Mesodermal cell (in vitro differentiated cells): Measurements from ENCODE around the gene RPP14. TPM values are rescaled to one million over a fixed set of nuclear protein-coding genes. Genes with fewer than 3 reads are reported as not detected.
"Not testable (repeated sequence)": the region's sequence is repeated elsewhere in the genome, so short reads cannot be mapped to it uniquely, and the experiment has no call there.

ENCODE experiments used
- H3K27ac ChIP-seq: 2 replicates; pipeline ENCODE4 v1.7.0; 2013; ENCODE audit warnings: mild to moderate bottlenecking, low read depth, low read length, moderate library complexity; ENCODE audit not compliant: severe bottlenecking
- H3K36me3 ChIP-seq: 2 replicates; pipeline ENCODE4 v1.7.1; 2013; ENCODE audit warnings: mild to moderate bottlenecking, low read length, moderate library complexity; ENCODE audit not compliant: control insufficient read depth, insufficient read depth
- H3K4me1 ChIP-seq: one replicate; pipeline ENCODE4 v1.7.1; 2013; ENCODE audit warnings: mild to moderate bottlenecking, low read length; ENCODE audit not compliant: insufficient read depth, control insufficient read depth, poor library complexity, severe bottlenecking
- H3K4me3 ChIP-seq: 2 replicates; pipeline ENCODE4 v1.7.0; 2013; ENCODE audit warnings: low read length, control low read depth, mild to moderate bottlenecking; ENCODE audit not compliant: insufficient read depth, poor library complexity, severe bottlenecking; ENCODE audit errors: extremely low read depth
- H3K9me3 ChIP-seq: 2 replicates; pipeline ENCODE4 v1.7.1; 2013; ENCODE audit warnings: mild to moderate bottlenecking, low read length, moderate library complexity; ENCODE audit not compliant: control insufficient read depth
- WGBS, 2 experiments: methylation state at CpG; one replicate each; pipeline ENCODE4 v1.1.5; 2013; ENCODE audit warnings: missing lambda C conversion rate in 2 of 2; ENCODE audit not compliant: insufficient coverage in 2 of 2; 5-methylcytosine and 5-hydroxymethylcytosine counted together
- polyA plus RNA-seq, 2 experiments: library from polyadenylated mRNA; stranded (reverse); fragments of 50-300 nt; gene quantifications; one replicate each; pipeline ENCODE4 v1.2.3, GENCODE V29; 2013

RPP14 gene
- 10.7 TPM for polyA plus RNA-seq (2013, experiment 1 of 2)
- polyA plus RNA-seq (2013, experiment 2 of 2): 7.8 TPM

DNA sequence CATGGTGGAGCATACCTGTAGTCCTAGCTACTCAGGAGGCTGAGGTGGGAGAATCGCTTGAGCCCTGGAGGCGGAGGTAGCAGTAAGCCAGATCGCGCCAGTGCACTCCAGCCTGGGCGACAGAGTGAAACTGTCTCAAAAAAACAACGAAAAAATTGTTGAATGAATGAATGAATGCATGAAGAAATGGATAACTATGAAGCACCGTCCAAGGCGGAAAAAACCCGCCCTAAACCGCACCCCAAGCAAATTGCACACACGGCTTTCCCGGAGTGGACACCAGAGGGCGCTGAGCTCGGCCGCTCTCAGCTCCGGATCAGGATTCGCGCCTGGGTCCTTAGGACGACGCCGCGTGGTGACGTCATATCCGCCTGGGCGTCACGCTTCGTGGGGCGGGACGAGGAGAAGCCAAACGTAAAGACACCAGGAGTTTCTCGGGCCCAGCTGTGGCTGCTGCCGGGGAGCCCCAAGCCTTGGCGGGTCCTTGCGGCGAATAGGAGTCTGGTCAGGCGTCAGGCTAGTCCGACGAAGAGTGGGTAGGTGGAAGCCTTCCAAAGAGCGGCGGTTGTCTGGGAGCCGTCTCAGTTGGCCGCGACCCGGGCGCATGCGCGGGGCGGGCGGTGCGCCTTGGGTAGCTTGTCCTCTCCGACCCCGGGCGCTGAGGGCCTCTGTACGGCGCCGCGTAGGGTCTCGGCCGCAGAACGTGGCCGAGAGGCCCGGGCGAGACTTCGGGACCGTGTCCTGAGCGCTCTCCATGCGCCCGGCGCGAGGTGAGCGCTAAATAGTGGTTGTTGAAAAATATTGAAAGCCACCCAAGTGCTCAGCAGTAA, at the start of gene RPP14, which contains the start of gene HTD2:
RPP14 (plus strand) TSS at position 364 of the 830 bp plus-strand sequence. CDS start 4,085 bp downstream, outside the sequence.
HTD2 (plus strand) TSS at position 639 of the 830 bp plus-strand sequence. CDS start 11,094 bp downstream, outside the sequence.
- Histone ChIP-seq H3K36me3 (peaks cover 33% of the 10 kb centered on the region), H3K4me3 (peak within 1 kb of the TSS; percentile 76), H3K27ac (peak within 1 kb of the TSS; percentile 99), H3K9me3 (no peaks in the 10 kb centered on the region), H3K4me1 (no peaks in the 10 kb centered on the region)
- 5 to 8% methylated on average over 67 to 68 of the region's 71 CpGs for WGBS, 2 experiments

DNA sequence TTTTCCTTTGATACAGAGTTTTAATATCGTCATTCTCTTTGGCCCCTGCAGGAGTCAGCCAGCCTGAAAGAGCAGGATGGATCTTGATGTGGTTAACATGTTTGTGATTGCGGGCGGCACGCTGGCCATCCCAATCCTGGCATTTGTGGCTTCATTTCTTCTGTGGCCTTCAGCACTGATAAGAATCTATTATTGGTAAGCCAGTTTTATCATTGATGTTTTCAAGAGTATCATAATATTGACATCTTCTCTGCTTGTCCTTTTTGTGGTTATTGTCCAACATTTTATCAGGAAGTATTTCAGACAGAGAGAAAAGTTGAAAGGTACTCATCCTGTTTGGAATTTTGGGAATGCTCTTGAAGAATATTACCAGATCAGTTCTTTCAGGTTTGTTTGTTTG, 49.5 kb upstream of the RPP14 start:
- Histone ChIP-seq H3K4me1 (peaks cover 8% of the 10 kb centered on the region), H3K9me3 (no peaks in the 10 kb centered on the region), H3K4me3 (no peak overlapping the region), H3K36me3 (no peaks in the 10 kb centered on the region), H3K27ac (no peak overlapping the region)
- WGBS, 2 experiments: no CpG with 5 or more reads among the region's 4 CpGs

DNA sequence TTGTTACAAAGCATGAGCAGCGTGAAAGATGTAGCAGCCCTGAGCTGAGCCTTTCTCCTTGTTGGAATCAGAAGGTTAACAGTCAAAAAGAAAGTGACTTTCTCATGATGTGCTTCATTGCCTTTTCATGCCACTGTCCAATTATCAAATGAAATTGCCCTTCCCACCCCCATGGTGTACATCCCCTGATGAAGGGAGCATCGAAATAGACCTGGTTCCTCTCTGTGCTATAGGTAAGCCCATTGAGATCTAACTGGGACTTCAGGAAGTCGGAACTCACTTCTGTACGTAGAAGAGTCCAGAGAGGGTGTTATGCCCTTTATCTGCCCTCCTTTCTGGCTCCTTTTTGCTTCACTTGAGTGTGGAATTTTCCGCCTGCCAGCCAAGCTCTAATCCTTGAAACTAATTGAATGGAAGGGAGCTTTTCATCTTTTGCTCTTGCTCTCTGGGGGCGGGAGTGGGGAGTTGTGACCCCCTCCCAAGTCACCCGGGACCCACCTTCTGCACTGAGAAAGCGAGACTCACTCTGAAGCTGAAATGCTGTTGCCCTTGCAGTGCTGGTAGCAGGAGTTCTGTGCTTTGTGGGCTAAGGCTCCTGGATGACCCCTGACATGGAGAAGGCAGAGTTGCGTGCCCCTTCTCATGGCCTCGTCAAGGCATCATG, 47.5 kb upstream of the RPP14 start:
- H3K4me3 ChIP-seq: no peak overlapping the region
- no peaks in the 10 kb centered on the region for H3K36me3 ChIP-seq
- 89 to 92% methylated on average over 9 of the region's 10 CpGs for WGBS, 2 experiments
- H3K27ac ChIP-seq: no peak overlapping the region
- H3K4me1 ChIP-seq: peaks cover 8% of the 10 kb centered on the region
- no peaks in the 10 kb centered on the region for H3K9me3 ChIP-seq

DNA sequence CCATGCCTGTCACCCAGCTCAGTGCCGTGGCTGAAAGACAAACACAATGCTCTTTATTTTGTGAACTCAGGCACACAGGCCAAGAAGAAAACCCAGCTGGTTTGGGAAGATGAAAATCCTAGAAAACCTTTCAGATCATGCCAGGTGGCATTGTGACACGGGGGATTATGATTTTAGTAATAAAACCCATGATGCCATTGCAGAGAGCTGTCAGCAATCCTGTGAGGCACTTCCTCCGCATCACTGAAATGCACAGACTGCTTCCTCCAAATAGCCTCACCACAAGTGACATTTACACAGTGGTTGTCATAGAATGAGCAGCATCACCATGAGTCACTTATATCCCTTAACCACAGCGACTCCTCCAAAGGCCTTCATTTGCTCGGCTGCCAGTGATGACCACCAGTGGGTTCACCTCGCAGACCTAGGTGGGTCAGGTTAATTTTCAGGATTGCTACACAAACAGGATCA, 45.7 kb upstream of the RPP14 start:
- 90 to 93% methylated on average over 3 to 5 of the region's 6 CpGs for WGBS, 2 experiments
- Histone ChIP-seq H3K36me3 (no peaks in the 10 kb centered on the region), H3K4me1 (peaks cover 8% of the 10 kb centered on the region), H3K9me3 (no peaks in the 10 kb centered on the region), H3K4me3 (no peak overlapping the region), H3K27ac (peak overlapping the region; percentile 5)

DNA sequence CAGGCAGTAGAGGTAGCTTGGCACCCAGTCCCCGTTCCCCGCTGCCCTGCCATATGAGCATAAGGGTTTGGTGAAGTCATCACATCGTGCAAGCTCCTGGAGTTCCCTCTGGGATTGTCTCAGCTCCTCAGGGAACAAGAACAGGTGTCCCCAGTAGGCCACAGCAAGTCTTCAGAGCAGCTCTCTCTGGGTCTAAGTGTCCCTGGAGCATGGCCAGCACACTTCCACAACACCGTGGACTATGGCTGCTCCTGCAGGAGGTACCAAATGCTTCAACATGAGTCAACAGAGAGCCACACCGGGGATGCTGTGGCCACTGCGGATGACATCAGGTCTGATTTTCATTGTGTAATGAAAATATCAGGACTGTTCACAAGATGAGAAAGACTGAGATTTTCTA, 45.3 kb upstream of the RPP14 start:
- WGBS, 2 experiments: 90 to 92% methylated on average over 6 of the region's 6 CpGs
- peaks cover 8% of the 10 kb centered on the region for H3K4me1 ChIP-seq
- H3K9me3 ChIP-seq: no peaks in the 10 kb centered on the region
- no peak overlapping the region for H3K27ac ChIP-seq
- no peaks in the 10 kb centered on the region for H3K36me3 ChIP-seq
- H3K4me3 ChIP-seq: no peak overlapping the region

DNA sequence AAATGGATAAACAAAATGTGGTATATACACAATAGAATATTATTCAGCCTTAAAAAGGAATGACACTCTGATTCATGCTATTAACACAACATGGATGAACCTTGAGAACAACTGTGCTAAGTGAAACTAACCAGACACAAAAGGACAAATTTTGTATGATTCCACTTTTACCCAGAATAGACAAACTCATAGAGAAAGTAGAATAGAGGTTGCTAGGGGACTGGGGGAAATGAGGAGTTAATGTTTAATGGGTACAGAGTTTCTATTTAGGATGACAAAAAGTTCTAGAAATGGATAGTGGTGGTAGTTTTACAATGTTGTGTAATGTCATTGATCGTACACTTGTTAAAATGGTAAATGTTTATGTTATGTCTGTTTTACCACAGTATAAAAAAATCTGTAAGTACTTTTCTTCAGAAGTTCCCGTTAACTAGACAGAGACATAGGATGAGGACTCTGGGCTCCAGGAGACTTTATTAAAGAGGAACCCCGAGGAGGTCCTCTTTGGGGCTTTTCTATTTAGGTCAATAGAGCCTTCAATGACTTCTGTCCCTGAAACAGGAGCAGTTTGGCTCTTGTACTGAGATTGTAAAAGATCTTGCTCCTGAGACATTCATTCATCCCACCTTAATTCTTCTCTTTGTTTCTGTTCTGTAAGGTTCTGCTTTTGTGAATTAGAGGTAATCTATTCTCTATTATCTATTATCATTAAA, 43.9 kb upstream of the RPP14 start:
- H3K4me3 ChIP-seq: no peak overlapping the region
- peaks cover 8% of the 10 kb centered on the region for H3K4me1 ChIP-seq
- no peak overlapping the region for H3K27ac ChIP-seq
- H3K36me3 ChIP-seq: no peaks in the 10 kb centered on the region
- WGBS, 2 experiments: 96 to 100% methylated on average over 1 to 2 of the region's 3 CpGs
- no peaks in the 10 kb centered on the region for H3K9me3 ChIP-seq

DNA sequence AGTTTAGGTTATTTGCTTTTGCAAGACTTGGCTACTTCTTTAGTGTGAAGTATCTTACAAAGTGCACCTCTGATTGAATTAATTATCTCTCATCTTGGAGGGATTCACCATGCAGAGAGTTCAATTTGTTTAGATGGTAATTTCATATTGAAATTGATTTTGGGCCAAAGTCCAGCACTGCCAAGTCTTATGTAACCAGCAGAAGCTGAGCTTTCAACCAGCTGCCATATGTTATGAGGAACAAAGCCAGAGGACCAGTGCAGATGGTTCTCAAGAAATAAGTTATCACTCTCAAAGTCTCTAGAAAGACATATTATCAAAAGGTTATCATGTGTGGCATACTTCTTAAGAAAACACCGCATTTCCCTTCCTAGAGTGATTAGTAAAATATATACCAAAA, 39.5 kb upstream of the RPP14 start:
- WGBS, 2 experiments: no CpG with 5 or more reads among the region's 1 CpG
- no peaks in the 10 kb centered on the region for H3K9me3 ChIP-seq
- no peaks in the 10 kb centered on the region for H3K36me3 ChIP-seq
- no peaks in the 10 kb centered on the region for H3K4me1 ChIP-seq
- no peak overlapping the region for H3K27ac ChIP-seq
- H3K4me3 ChIP-seq: no peak overlapping the region

DNA sequence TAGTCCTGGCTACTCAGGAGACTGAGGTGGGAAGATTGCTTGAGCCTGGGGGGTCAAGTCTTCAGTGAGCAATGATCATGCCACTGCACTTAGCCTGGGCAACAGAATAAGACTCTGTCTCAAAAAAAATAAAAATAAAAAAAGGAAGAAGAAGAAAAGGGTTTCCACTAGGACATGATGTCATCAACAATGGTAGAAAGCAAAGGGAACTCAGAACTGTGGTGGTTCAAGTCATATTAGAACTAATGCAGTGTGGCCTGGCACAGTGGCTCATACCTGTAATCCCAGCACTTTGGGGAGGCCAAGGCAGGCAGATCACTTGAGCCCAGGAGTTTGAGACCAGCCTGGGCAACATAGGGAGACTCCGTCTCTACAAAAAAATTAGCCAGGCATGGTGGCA, 38.5 kb upstream of the RPP14 start:
- not testable (repeated sequence) for H3K4me3 ChIP-seq, H3K9me3 ChIP-seq
- WGBS, 2 experiments: 71 to 100% methylated on average over 1 of the region's 1 CpG

DNA sequence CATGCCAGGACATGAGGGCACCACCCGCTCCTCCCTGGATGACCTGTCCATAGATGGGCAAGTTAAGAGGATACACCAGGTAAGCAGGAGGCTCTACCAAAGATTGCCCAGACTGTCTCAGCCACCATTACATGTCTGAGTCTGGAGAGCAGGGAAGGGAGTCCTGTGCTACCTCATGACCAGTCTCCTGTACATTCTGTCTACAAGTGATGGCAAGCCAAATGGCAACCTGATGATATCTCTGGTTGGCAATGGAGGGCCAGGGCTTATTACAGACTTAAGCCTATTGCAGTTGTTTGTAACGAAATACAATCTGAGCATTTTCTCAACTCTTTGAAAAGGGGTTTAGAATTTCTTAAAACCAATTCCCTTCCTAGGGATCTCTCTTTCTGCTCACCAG, 36.7 kb upstream of the RPP14 start:
- Histone ChIP-seq H3K36me3 (no peaks in the 10 kb centered on the region), H3K27ac (no peak overlapping the region), H3K9me3 (no peaks in the 10 kb centered on the region), H3K4me1 (no peaks in the 10 kb centered on the region), H3K4me3 (no peak overlapping the region)
- 100% methylated on average over 1 to 2 of the region's 2 CpGs for WGBS, 2 experiments

More for the DNA sequence above, 38.5 kb upstream of the RPP14 start:
- H3K36me3 ChIP-seq, H3K4me1 ChIP-seq, H3K27ac ChIP-seq: not testable (repeated sequence)

DNA sequence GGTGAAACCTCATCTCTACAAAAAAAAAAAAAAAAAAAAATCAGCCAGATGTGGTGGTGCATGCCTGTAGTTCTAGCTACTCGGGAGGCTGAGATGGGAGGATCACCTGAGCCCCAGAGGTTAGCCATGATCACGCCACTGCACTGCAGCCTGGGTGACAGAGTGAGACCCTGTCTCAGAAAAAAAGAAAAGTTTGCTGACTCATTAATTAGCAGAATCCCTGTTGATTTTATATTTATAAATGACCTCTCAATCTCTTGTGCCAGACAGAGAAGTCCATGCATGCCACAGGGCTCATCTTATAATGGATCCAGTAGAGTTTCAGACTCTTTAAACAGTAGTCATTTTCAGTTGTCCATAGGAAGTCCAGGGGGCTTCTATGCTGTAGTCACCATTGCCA, 35.6 kb upstream of the RPP14 start:
- no peaks in the 10 kb centered on the region for H3K36me3 ChIP-seq
- H3K4me3 ChIP-seq: no peak overlapping the region
- WGBS, 2 experiments: 79 to 92% methylated on average over 2 of the region's 2 CpGs
- H3K4me1 ChIP-seq: no peaks in the 10 kb centered on the region
- no peak overlapping the region for H3K27ac ChIP-seq
- H3K9me3 ChIP-seq: no peaks in the 10 kb centered on the region
